NCI-H748 (cell line): ENCODE data around the gene LRP3.
A peak's percentile ranks its signal among the peaks of the same experiment; 100 is the strongest.

Source experiments
- DNase-seq: peaks from one replicate; lab custom pipeline; 2025; ENCODE audit not compliant: unreplicated experiment; lab: John Stamatoyannopoulos, UW

Gene LRP3

DNA sequence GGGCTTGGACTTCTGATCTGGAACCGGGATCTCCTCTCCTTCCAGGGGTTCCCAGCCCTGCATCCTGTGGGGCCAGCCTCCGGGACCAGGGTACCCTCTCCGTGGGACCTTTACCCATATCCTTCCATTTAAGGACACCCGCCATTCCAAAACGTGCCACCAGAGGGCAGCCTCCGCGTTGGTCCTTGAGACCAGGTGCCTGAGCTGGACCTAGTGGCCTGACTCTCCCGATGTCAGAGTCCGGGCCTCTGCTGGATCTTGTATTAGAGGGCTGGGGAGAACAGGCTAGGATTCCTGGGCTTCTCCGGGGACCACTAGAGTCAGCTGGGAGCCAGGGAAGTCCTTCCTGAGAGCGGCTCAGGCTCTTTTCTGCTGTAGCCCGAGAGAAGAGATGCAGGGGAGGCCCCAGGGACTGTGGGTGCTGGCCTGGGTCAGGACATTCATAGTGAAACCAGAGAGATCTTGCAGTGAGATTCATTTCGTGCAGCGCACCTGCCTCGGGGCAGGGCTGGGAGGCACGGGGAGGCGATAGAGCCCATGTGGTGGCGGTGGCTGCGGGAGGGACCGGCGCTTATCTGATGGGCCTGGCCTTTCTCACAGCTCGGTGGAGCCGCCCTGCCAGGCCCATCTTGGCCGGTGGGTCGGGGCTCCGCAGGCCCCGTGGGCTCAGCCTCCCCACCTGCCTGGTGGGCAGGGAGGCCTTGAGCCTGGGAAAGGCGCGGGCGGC lies 41.3 kb downstream of the LRP3 start:
- DNase-seq: peak; percentile 82

DNA sequence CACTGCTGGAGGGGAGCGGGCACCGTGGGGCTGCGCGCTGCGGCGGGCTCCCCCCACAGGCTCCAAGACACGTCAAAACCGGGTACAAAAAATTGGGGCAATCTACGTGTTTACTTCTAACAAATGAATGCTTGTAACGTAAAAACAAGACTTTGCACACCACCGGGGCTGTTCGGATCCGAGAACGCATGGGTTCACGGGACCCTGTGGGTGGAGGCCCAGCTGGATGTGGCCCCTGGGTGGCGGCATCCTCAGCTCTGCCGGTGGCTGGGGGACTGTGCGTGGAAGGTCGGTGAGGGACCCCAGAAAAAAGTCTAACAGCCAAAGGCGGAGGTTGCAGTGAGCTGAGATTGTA lies 41.8 kb downstream of the LRP3 start:
- no peak for DNase-seq

GRCh38 chr19:33236696-33237390 lies 42.7 kb downstream of the LRP3 start:
- DNase-seq: no peak

DNA sequence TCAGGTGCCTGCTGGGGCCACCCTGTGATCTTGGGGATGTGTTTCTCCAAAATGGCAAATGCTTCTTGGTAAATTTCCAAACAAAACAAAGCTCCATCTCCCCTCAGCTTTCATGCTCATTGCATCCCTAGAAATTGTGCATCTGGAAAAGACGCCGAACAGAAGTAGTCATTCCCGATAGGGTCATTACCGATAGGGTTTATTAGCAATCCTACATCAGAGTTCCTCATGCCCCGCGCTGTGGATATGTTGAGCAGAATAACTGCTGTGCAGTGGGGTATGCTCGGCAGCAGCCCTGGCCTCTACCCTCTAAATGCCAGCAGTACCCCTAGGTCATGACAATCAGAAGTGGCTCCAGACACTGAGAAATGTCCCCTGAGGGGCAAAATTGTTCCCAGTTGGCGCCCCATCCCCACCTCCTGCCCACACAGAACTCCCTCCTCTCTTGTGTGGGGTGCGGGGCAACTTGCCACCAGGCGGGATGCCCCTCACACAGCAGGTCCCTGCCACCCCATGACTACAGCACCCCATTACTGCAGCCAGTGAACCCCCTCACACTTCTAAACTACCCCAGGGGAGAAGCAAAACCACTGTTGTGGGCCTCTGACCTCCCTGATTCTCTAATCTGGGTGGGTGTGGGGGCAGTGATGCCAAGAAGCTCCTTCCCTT lies 44.5 kb downstream of the LRP3 start:
- no peak for DNase-seq

DNA sequence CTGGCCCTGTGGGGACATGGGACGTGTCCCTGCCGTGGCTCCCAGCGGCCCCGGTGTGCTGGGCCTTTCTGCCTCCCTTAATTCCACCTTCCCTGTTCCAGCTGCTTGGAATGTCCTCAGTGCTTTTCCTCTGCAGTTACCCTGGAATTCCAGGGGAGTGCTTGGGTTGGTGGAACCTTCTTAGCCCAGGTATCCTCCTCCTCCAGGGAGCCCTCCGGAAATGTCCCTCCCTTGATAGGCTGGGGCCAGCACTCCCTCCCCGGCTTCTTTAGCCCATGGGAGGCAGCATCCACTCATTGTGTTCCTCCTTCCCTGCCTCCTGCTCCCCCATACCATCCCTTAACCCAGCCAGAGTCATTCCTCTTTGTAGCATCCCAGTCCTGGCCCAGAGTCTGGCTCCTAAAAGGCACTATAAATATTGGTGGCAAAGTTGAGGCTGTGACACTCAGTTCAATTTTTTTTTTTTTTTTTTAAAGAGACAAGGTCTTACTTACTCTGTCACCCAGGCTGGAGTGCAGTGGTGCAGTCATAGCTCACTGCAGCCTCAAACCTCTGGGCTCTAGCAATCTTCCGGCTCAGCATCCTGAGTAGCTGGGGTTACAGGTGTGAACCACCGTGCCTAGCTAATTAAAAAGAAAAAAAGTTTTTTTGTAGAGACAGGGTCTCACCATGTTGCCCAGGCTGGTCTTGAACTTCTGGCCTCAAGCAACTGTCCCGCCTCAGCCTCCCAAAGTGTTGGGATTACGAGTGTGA lies 45.3 kb downstream of the LRP3 start:
- no peak for DNase-seq

DNA sequence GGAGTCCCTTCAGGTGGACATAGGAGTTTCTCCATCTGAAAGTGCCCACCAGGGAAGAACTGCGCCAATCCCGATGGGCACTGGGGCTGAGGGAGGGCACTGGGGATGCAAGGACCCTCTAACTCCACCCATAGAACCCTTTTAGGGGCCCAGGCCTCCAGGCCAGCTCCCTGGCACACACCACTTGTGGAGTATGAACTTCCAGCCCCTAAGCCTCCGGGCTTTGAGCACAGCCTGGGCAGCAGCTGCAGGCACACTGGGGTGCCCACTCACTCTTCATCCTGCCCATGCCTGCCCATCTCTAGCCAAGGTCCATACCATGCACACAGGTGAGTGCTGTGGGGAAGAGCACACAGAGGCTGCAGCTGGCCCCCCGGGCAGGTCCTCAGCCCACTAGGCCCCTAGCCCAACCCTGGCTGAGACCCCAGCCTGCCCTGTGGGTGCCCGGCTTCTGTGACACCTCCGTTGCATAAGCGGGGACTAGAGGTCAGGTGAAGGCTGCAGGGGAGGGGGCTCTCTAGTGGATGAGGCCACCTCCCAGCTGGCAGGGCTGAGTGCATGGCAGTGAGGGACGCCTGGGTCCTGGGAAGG lies 46.1 kb downstream of the LRP3 start:
- DNase-seq: no peak

GRCh38 chr19:33241091-33241529 lies 47.0 kb downstream of the LRP3 start:
- DNase-seq: no peak

DNA sequence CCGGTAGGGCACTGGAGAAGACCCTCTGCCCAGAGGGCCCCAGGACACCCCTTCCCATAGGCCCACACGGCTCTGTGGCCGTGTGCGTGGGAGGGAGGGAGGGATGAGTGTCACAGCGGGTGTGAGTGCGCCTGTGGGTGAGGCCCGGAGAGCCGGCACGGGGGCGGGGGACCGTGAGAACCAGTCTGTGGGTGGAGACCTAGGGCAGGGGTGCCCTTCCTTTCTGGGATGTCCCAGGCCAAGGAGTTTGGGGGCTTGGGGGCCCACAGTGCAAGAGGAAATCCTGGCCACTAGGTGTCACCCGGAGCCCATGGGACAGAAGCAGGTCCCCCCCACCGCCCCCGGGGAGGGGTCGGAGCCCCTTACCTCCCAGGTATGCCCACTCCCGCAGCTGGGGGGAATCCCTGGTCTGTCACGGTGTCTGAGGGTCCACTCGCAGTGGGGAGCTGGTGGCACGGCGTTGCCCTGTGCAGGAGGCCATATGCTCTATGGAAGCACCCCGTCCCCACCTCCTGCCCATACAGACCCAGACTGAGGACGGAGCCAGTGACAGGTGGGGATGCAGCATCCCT lies 47.5 kb downstream of the LRP3 start:
- no peak for DNase-seq

DNA sequence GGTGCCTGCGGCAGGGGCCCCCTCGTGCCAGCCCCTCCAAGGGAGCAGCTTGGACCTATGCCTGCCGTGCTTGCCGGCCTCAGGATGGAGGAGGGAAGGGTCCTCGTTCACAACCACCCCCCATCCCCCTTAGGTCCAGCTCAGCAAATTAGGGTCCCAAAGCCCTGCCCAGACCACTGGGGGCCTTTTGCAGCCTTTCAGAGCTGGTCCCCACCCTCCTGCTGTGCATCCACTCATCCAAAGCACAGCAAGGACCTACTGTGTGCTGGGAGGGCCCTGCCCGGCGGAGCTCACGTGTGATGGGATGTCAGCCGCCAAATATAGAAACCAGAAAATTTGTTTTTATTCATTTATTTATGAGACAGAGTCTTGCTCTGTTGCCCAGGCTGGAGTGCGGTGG lies 48.0 kb downstream of the LRP3 start:
- DNase-seq: no peak

GRCh38 chr19:33242911-33243310 lies 48.8 kb downstream of the LRP3 start:
- DNase-seq: no peak

DNA sequence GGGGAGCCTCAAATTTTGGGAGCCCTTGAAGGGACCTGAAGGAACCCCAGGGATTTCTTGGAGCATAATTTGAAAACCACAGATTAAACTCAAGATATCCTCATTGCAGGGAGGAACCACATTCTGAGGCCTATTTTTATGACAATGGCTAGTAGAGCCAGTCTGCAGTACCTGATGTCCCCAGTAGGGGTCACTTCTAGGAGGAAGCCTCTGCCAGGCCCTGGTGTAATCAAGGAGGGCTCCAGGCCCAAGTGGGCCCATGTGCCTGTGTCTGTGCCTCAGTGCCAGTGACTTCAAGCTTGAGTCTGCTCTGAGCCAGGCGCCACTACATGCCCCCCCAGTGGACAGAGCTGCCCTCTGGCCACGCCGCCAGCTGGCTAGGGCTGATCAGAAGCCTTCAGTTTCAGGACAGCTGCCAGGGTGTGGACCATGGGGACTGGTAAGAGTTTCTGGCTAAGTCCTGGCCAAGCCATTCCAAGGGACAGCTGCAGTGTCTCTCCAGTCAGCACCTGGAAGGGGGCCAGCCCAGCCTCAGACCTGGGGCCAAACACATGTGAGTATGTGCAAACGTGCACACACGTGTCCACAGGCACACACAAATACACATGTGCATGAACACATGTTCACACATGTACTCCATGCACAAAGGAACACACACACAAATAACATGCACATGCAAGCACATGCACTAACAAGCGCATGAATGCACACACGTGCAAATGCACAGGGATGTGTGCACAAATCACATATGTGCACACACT lies 52.0 kb downstream of the LRP3 start:
- no peak for DNase-seq

DNA sequence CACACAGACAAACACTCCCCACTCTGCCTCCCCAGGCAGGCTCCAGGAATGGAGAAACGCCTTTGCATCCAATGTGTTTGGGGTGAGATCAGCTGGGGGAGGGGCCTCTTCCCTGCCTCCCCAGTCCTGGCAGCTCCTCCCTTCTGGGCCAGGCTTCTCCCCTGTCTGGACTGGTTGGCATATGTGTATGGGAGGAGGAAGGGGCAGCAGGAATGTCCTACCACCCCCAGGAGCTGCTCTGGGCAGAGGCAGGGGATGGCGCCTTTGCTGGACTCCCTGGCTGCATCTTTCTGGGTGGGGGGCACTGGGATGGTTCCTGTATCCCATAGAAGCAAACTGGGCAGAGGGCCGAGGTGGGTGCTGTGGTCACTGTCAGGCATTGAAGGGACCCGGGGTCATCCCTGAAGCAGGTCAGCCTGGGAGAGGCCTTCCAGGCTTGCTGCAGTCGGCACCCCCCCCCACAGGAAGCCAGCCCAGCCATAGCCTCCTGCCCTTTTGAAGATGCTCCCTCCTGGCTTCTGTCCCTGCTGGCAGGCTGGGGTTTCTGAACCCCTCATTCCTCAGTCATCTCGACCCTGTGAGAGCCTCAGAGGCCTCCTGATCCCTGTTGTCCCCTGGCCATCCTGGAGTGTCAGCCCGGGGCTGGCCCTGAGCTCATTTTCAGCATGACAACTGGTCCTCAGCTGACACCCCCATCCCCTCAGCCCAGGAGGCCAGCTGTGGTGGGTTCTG lies 52.7 kb downstream of the LRP3 start:
- no peak for DNase-seq

DNA sequence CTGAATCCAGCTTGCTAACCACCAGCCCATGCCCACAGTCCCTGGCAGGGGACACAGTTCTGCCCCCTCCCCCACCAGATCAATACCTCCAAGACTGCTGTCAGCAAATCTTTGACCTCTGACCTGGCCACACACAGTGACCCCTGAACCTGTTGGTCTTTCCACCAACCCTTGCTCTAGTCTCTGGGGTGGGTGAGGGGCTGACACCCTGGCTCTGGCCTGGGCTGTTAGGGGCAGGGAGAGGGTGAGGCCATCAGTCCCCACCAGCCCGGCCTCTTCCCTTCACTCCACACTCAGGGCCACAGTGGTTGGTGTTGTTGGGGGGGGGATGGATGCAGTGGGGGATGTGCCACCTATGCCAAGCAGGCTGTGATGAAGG lies 53.3 kb downstream of the LRP3 start:
- no peak for DNase-seq

DNA sequence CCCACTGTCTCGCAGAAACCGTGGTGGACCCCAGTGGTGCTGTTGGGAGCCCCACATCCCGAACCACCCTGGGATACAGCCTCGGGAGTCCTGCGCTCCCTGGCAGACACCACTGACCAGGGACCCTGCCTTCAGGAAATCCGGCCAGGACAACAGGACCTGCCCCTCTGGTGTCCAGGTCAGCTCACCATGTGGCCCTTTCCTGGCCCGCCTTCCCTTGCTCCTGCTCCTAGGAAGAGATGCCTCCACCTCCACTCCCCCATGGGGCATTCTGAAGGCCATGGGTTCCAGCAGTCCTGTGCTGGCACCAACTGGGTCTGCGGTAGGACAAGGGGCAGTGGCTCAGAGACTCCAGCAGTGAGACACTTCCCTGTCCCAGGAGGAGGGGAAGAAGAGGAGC lies 54.0 kb downstream of the LRP3 start:
- DNase-seq: no peak

- no peak for DNase-seq
Observed at GRCh38 chr19:33248553-33248953, 54.4 kb downstream of the LRP3 start.

DNA sequence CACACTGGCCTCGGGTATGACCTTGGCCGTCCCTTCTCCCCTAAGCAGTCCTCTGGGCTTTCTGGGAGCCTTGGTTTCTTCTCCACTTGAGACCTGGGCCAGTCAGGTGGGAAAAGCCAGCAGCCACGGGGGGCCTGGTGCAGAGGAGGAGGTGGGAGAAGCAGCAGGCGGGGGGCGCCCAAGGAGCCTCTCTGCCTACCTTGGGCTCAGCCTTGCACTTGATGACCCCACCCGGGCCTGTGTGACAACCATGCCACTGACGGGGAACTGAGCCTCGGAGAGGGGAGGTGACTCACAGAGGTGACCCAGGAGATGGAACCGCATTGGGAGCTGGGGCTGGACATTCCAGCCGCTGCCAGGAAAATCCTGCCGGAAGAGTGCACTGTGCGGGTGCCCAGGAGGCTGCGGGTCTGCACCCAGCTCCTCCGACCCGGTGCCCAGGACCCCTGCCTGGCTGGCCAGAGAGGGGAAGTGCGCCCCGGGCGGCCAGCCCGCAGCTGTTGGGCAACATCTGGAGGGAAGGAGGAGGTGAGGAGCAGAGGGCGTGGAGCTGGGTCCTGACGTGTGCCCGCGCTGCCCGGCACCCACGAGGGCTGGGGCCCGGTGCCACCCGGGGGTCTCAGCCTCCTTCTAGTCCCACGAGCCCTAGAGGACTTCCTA lies 55.0 kb downstream of the LRP3 start:
- DNase-seq: no peak

DNA sequence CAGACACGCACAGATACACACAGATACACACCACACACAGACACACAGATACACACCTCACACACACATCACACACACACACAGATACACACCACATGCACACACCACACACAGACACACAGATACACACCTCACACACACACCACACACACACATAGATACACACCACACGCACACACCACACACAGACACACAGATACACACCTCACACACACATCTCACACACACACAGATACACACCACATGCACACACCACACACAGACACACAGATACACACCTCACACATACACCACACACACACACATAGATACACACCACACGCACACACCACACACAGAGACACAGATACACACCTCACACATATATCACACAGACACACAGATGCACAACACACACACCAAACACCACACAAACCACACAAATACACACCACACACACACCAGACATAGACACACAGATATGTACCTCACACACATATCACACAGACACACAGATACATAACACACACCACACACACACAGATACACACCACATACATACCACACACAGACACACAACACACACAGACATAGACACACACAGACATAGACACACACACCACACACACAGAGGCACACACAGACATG lies 55.7 kb downstream of the LRP3 start:
- no peak for DNase-seq

DNA sequence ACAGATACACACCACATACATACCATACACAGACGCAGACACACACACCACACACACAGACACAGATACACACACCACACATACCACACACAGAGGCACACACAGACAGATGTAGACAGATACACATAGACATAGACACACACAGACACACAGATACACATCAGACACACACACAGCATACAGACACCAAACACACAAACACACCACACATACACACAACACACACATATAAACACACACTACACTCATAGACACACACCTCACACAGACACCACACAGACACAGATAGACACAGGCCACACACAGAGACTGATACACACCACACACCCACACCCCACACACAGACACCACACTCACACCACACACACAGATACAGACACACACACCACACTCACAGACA lies 56.4 kb downstream of the LRP3 start:
- no peak for DNase-seq

GRCh38 chr19:33251076-33251475 lies 56.9 kb downstream of the LRP3 start:
- no peak for DNase-seq
